Caco-2 (cell line): Measurements from ENCODE around the gene WDFY4. TPM values are rescaled to one million over a fixed set of nuclear protein-coding genes. Genes with fewer than 3 reads are reported as not detected.

Experiments used
- BruUV-seq: library from RNA; stranded (reverse); fragments of 400-500 nt; replicated peaks from 2 replicates; lab custom pipeline; 2021; lab: Mats Ljungman, UMichigan
- CTCF ChIA-PET: fragments of 300-600 bp; sonication (Branson Sonifier 250); formaldehyde crosslinking; loops from one replicate; lab custom pipeline; 2022; ENCODE audit warnings: antibody characterized with exemption; lab: Charles Lee
- POLR2A ChIA-PET: fragments of 300-600 bp; sonication (Branson Sonifier 250); formaldehyde crosslinking; loops from one replicate; lab custom pipeline; 2022; ENCODE audit warnings: antibody characterized with exemption; lab: Charles Lee
- DNase-seq, 2 experiments: peaks; one replicate each; pipeline versions ENCODE4 v3.0.0 to v3.0.0-alpha.2; 2020 to 2022
- H3K27me3 ChIP-seq: replicated peaks from 2 replicates; pipeline ENCODE4 v1.6.0; 2011; ENCODE audit warnings: low read length; ENCODE audit not compliant: control insufficient read depth, insufficient read depth
- H3K36me3 ChIP-seq: 2 replicates; pipeline ENCODE4 v1.5.1; 2011; ENCODE audit warnings: low read length; ENCODE audit not compliant: control insufficient read depth, insufficient read depth
- H3K4me1 ChIP-seq: fragments of 250-450 bp; sonication (Bioruptor Pico); 2 replicates; pipeline ENCODE4 v1.5.1; 2020; ENCODE audit warnings: mild to moderate bottlenecking
- H3K4me3 ChIP-seq: 2 replicates; pipeline ENCODE4 v1.5.1; 2011; ENCODE audit warnings: low read depth, mild to moderate bottlenecking, control low read depth, low read length
- H3K9me3 ChIP-seq: fragments of 250-450 bp; sonication (Bioruptor Pico); 2 replicates; pipeline ENCODE4 v1.5.1; 2020; ENCODE audit warnings: mild to moderate bottlenecking, moderate library complexity
- H3K27ac Mint-ChIP-seq: one replicate; pipeline ENCODE4 v1.8.0; 2022; ENCODE audit warnings: mixed read lengths; ENCODE audit not compliant: unreplicated experiment
- H3K27me3 Mint-ChIP-seq: one replicate; pipeline ENCODE4 v1.8.0; 2022; ENCODE audit warnings: mixed read lengths; ENCODE audit not compliant: insufficient read depth, unreplicated experiment
- H3K36me3 Mint-ChIP-seq: one replicate; pipeline ENCODE4 v1.8.0; 2022; ENCODE audit warnings: mild to moderate bottlenecking, mixed read lengths; ENCODE audit not compliant: insufficient read depth, unreplicated experiment
- H3K4me1 Mint-ChIP-seq: one replicate; pipeline ENCODE4 v1.8.0; 2022; ENCODE audit warnings: low read depth, mixed read lengths; ENCODE audit not compliant: unreplicated experiment
- H3K4me3 Mint-ChIP-seq: one replicate; pipeline ENCODE4 v1.8.0; 2022; ENCODE audit warnings: mild to moderate bottlenecking, moderate library complexity, mixed read lengths; ENCODE audit not compliant: unreplicated experiment
- H3K9me3 Mint-ChIP-seq: one replicate; pipeline ENCODE4 v1.8.0; 2022; ENCODE audit warnings: mixed read lengths; ENCODE audit not compliant: unreplicated experiment
- CTCF ChIP-seq, 2 experiments: fragments of 200-600 bp in 1 of 2; IDR thresholded peaks; 1 replicate in 1 of 2; 2 replicates in 1 of 2; pipeline versions ENCODE4 v1.5.1 to v1.8.0; 2011 to 2022; ENCODE audit warnings: antibody characterized with exemption in 1 of 2, control low read depth in 1 of 2, inconsistent platforms in 1 of 2, low read depth in 1 of 2, low read length in 1 of 2, mild to moderate bottlenecking in 1 of 2, moderate library complexity in 1 of 2; ENCODE audit not compliant: insufficient read depth in 1 of 2, severe bottlenecking in 1 of 2, unreplicated experiment in 1 of 2
- intact Hi-C: fragments of 100-400 bp; cut with micrococcal nuclease; formaldehyde crosslinking; loops from one replicate; pipeline ENCODE4 v1.10.0; 2022; ENCODE audit not compliant: unreplicated experiment
- total RNA-seq: library from RNA; stranded (reverse); gene quantifications from 2 replicates; pipeline ENCODE4 v1.2.3, GENCODE V29; 2022

Gene WDFY4
- total RNA-seq, 1 experiment from 2014 or later, result not detected

- Mint-ChIP-seq H3K27ac (no peak overlapping the region), H3K4me3 (no peak overlapping the region), H3K4me1 (peaks cover 5% of the 10 kb centered on the region), H3K9me3 (peaks cover 4% of the 10 kb centered on the region), H3K27me3 (peaks cover 30% of the 10 kb centered on the region), H3K36me3 (no peaks in the 10 kb centered on the region)
- peak; percentile 21 to 33 for TF ChIP-seq CTCF (IDR thresholded peaks at IDR 0.05; ENCODE audit: insufficient read depth in 1 of 2, low read depth in 1 of 2, low read length in 1 of 2, severe bottlenecking in 1 of 2, unreplicated experiment in 1 of 2)
- Histone ChIP-seq H3K4me3 (no peak overlapping the region), H3K4me1 (peaks cover 12% of the 10 kb centered on the region), H3K27me3 (peaks cover 1% of the 10 kb centered on the region; the same call in 1 of the 2 replicates), H3K9me3 (no peaks in the 10 kb centered on the region), H3K36me3 (no peaks in the 10 kb centered on the region)
- no peak for DNase-seq
- no TSS peak for BruUV-seq
- intact Hi-C loops, result loop anchor here (2.0 to 5.0 kb wide), 3 partner anchors 219 to 853 kb away; no protein-coding TSS in a partner anchor
- ChIA-PET POLR2A (no interaction called here), CTCF (no interaction called here)
Observed at GRCh38 chr10:48659790-48660189, 24.9 kb upstream of the WDFY4 start.

GRCh38 chr10:48661441-48661840 is 23.2 kb upstream of the WDFY4 start:
- peaks cover 5% of the 10 kb centered on the region for H3K4me1 Mint-ChIP-seq
- ChIA-PET POLR2A (no interaction called here), CTCF (interaction anchor here (0.8 to 1.0 kb wide), 2 partner anchors 140 to 503 kb away, joined by 3 to 4 read pairs; no protein-coding TSS in a partner anchor)

GRCh38 chr10:48667960-48668590 is 16.6 kb upstream of the WDFY4 start:
- H3K9me3 Mint-ChIP-seq, result peaks cover 11% of the 10 kb centered on the region
- CTCF ChIA-PET, result interaction anchor here (0.8 kb wide), 1 partner anchor 12 kb away, joined by 3 read pairs; no protein-coding TSS in a partner anchor
- peaks cover 6% of the 10 kb centered on the region for H3K36me3 Mint-ChIP-seq
- no peaks in the 10 kb centered on the region for H3K9me3 ChIP-seq
- no peak overlapping the region for H3K27ac Mint-ChIP-seq
- DNase-seq, result no peak
- no TSS peak for BruUV-seq
- TF ChIP-seq CTCF (IDR thresholded peaks at IDR 0.05; ENCODE audit: insufficient read depth in 1 of 2, low read depth in 1 of 2, low read length in 1 of 2, severe bottlenecking in 1 of 2, unreplicated experiment in 1 of 2), result no peak
- no peak overlapping the region for H3K4me3 ChIP-seq
- intact Hi-C loops, result no loop called here
- no peaks in the 10 kb centered on the region for H3K27me3 ChIP-seq
- H3K36me3 ChIP-seq, result no peaks in the 10 kb centered on the region
- no peaks in the 10 kb centered on the region for H3K4me1 ChIP-seq
- H3K4me3 Mint-ChIP-seq, result no peak overlapping the region
- H3K4me1 Mint-ChIP-seq, result no peaks in the 10 kb centered on the region
- POLR2A ChIA-PET, result no interaction called here
- peaks cover 13% of the 10 kb centered on the region for H3K27me3 Mint-ChIP-seq

More at GRCh38 chr10:48661441-48661840, 23.2 kb upstream of the WDFY4 start:
- Mint-ChIP-seq H3K27ac (no peak overlapping the region), H3K27me3 (peaks cover 30% of the 10 kb centered on the region), H3K36me3 (no peaks in the 10 kb centered on the region), H3K9me3 (peaks cover 11% of the 10 kb centered on the region), H3K4me3 (no peak overlapping the region)
- H3K36me3 ChIP-seq, result no peaks in the 10 kb centered on the region
- H3K27me3 ChIP-seq, result no peaks in the 10 kb centered on the region
- peaks cover 4% of the 10 kb centered on the region for H3K4me1 ChIP-seq
- BruUV-seq, result no TSS peak
- no peaks in the 10 kb centered on the region for H3K9me3 ChIP-seq
- no peak for TF ChIP-seq CTCF (IDR thresholded peaks at IDR 0.05; ENCODE audit: insufficient read depth in 1 of 2, low read depth in 1 of 2, low read length in 1 of 2, severe bottlenecking in 1 of 2, unreplicated experiment in 1 of 2)
- intact Hi-C loops, result no loop called here
- no peak overlapping the region for H3K4me3 ChIP-seq
- no peak for DNase-seq
